GM12874 (cell line): ENCODE data around the gene RAD23B.

Source experiments
- TF ChIP-seq, protein P1 (sequence below): IDR thresholded peaks from 2 replicates; pipeline ENCODE4 v1.5.1; 2011; ENCODE audit warnings: low read depth, mild to moderate bottlenecking, control low read depth, low read length, moderate library complexity; ENCODE audit not compliant: insufficient read depth

Gene RAD23B

DNA sequence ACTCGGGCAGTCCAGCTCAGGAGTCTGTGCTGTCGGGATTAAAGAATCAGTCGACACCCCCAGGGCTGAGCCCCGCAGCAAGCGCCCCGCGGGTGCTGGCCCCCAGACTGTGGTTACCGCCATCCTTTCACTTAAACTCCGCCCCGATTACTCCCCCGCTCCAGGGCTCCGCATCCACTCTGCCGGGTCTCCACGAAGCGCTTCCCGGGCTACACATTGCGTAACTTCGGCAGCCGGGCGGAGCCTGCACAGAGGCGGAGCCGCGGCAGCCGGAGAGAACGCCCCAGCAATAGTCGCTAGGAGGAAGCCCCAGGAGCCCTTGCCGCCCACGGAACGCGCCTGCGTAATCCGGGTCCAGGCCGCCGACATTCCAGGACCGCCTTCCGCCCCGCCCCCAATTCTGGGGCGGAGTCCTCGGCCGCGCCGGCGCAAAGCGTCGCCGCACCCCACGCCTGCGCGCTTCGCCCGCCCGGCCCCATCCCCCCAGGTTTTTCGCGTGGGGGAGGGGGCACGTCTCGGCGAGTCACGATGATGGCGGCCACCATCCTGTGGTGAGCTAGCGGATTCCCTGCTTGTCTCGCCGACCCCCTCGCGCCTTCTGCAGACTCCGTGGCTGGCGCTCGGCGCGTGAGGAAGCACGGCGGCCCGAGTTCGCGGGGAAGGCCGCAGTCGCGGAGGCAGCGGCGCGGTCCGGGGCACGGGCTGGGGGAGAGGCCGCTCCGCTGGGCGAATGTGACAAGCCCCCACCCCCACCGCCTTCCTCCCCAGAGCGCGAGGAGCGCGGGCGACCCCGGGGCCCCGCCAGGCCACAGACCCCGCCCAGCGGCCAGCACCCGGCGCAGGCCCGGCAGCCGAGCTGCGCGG lies at the start of gene RAD23B:
Gene RAD23B, plus strand, starts transcription at position 521 of the 864 bp plus-strand sequence. CDS start 351 bp downstream, outside the sequence.
- TF ChIP-seq, protein P1, sequence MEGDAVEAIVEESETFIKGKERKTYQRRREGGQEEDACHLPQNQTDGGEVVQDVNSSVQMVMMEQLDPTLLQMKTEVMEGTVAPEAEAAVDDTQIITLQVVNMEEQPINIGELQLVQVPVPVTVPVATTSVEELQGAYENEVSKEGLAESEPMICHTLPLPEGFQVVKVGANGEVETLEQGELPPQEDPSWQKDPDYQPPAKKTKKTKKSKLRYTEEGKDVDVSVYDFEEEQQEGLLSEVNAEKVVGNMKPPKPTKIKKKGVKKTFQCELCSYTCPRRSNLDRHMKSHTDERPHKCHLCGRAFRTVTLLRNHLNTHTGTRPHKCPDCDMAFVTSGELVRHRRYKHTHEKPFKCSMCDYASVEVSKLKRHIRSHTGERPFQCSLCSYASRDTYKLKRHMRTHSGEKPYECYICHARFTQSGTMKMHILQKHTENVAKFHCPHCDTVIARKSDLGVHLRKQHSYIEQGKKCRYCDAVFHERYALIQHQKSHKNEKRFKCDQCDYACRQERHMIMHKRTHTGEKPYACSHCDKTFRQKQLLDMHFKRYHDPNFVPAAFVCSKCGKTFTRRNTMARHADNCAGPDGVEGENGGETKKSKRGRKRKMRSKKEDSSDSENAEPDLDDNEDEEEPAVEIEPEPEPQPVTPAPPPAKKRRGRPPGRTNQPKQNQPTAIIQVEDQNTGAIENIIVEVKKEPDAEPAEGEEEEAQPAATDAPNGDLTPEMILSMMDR, result no peak

DNA sequence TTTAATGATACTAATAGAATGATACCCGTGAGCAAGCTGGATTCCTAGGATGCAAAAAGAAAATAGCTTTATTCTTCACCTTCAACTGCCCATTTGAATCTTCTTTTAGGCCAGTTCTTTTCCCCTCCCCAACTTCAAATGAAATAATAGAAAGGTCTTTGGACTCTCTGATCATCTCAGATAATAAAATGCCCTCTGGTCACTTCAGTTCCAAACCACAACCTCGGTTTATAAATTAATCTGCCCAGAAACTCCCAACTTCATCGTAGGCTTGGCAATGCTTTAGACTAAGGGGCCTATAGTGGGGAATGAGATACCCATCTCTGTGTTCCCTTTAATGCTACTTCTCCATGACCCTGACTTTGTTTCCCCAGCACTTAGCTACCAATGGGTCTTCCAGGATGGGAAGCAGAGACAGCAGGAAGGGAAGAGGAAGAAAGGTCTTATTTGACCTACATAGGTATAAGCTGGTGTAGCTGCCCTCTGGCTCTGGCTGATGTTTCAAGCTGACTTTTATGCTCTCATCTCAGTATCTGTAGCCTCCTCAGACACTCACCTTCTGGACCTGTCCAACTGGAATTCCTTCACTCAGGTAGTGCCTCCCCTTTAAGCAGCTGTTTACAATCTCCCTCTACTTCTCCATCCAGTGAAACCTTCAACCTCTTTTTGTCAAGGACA lies 47.2 kb upstream of the RAD23B start:
- TF ChIP-seq, protein P1, result no peak

DNA sequence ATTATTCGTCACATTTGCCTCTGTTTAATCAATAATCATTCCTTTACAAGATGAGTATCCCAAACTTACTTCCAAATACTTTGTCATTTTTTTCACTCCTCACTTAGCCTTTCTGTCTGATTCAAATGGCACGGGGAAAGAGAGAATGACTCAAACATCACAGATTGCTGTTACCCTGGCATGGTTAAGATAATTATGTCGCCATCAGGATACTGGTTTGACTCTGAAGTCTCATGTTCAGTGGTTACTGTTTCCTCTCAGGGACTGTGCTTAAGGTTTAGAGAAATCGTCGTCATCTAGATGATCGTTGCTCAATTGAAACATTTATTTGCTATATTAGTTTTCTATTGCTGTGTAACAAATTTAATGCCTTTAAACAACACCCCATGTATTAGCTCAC lies 45.2 kb upstream of the RAD23B start:
- TF ChIP-seq, protein P1, result no peak

DNA sequence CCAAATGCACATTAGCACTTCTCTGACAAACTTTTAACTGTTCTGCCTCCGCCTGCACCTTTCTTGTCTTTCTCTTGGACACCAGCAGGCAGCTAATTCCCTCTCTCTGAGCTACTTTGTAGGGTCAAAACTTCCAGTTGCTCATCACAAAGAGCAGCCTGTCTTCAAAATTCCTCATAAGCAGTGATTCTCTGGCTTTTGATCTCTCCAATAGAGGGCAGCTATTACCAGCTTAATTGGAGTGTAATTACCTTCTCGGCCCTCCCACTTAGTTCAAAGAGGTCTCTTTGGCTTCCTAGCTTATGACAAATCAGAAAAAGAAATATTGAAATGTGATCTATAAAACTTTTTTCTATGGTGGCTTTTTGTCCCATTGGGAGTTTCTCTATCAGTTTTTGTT lies 43.6 kb upstream of the RAD23B start:
- TF ChIP-seq, protein P1, result no peak

DNA sequence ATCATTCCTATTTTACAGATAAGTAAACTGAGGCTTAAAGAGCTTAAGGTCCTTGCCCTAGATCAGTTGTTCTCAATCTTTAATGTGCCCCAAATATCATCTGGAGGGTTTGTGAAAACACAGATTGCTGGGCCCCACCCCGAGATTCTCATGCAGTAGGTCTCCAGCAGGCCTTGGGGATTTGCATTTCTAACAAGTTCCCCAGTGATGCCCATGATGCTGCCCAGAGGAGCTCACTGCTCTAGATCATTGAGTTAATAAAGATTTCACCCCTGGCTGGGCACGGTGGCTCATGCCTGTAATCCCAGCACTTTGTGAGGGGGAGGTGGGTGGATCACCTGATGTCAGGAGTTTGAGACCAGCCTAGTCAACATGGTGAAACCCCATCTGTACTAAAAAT lies 42.8 kb upstream of the RAD23B start:
- TF ChIP-seq, protein P1, result no peak

DNA sequence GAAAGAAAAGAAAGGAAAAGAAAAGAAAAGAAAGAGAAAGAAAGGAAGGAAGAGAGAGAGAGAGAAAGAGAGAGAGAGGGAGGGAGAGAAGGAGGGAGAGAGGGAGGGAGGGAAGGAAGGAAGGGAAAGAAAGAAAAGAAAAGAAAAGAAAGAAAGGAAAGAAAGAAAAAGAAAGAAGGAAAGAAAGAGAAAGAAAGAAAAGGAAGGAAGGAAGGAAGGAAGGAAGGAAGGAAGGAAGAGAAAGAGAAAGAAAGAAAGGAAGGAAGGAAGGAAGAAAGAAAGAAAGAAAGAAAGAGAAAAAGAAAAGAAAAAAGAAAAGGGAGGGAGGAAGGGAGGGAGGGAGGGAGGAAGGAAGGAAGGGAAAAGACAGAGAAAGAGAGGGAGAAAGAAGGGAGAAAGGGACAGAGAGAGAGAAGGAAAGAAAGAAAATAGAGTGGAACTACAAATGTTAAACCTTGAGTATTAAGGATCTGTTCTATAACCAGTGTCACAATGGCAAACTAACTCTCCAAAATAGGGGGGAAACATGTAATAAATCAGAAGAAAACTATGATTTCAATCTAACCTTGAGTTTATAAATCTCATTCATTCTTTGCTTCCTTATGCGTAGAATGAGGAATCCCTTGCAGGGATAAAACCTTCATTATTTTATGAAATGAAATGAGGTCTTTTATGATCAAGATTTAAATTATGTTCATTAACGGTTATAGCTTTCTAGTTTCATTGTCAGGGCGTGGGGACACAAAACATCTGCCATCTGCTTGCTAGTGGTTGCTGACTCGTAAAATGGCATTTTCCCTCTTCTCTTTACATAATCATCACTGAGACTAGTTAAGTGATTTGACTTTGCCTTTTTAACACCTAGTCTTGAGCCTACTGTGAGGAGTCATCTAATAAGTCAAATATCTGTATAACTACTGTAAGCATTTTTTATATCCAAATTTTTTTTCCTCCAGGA lies 40.7 kb upstream of the RAD23B start:
- TF ChIP-seq, protein P1, result no peak
